Stimulated activated CD4-positive, alpha-beta T cell treated with anti-CD3 and anti-CD28 coated beads, Interleukin-1b, Interleukin-23, amount 100 ng/mL, for 4 hours (primary cell): ENCODE results near the gene XCL1.

Experiments
- DNase-seq, 2 donors: peaks; one replicate each; pipeline ENCODE4 v3.0.0-alpha.2; 2020; ENCODE audit warnings: low read depth in 2 of 2

The XCL1 gene

GRCh38 chr1:168605443-168605842 is 29.0 kb downstream of the XCL1 start:
- DNase-seq = no peak

GRCh38 chr1:168606096-168606495 is 29.7 kb downstream of the XCL1 start:
- no peak for DNase-seq

GRCh38 chr1:168607872-168608428 is 31.5 kb downstream of the XCL1 start:
- DNase-seq = no peak

- DNase-seq = no peak
These were observed 32.7 kb downstream of the XCL1 start for GRCh38 chr1:168608796-168609715.

GRCh38 chr1:168609741-168610510 is 33.5 kb downstream of the XCL1 start:
- DNase-seq = no peak

GRCh38 chr1:168613038-168613451 is 36.6 kb downstream of the XCL1 start:
- no peak for DNase-seq

GRCh38 chr1:168613691-168614231 is 37.4 kb downstream of the XCL1 start:
- no peak for DNase-seq

- no peak for DNase-seq
These were observed 37.8 kb downstream of the XCL1 start for GRCh38 chr1:168614235-168614634.

- no peak for DNase-seq
These were observed 39.6 kb downstream of the XCL1 start for GRCh38 chr1:168615965-168616364.

- no peak for DNase-seq
These were observed 41.8 kb downstream of the XCL1 start for GRCh38 chr1:168617974-168618750.

- DNase-seq = no peak
These were observed 42.5 kb downstream of the XCL1 start for GRCh38 chr1:168618886-168619285.

GRCh38 chr1:168621356-168621755 is 45.0 kb downstream of the XCL1 start:
- DNase-seq = no peak

- DNase-seq = no peak
These were observed 46.8 kb downstream of the XCL1 start for GRCh38 chr1:168623003-168623828.

GRCh38 chr1:168623831-168624230 is 47.4 kb downstream of the XCL1 start:
- DNase-seq = no peak

- no peak for DNase-seq
These were observed 49.9 kb downstream of the XCL1 start for GRCh38 chr1:168626326-168626725.

- no peak for DNase-seq
These were observed 51.0 kb downstream of the XCL1 start for GRCh38 chr1:168627370-168627769.

GRCh38 chr1:168628807-168629206 is 52.4 kb downstream of the XCL1 start:
- DNase-seq = no peak

GRCh38 chr1:168629466-168629865 is 53.1 kb downstream of the XCL1 start:
- no peak for DNase-seq
